NCI-H524 (cell line): ENCODE data around the gene LTA4H.

ENCODE experiments used
- DNase-seq, 2 experiments: peaks; one replicate each; lab custom pipeline; 2025; lab: John Stamatoyannopoulos, UW

The LTA4H gene

GRCh38 chr12:95956557-95957145 is 78.7 kb downstream of the LTA4H start:
- DNase-seq: no peak

- DNase-seq: no peak
Observed at GRCh38 chr12:95955549-95956159, 79.7 kb downstream of the LTA4H start.

GRCh38 chr12:95953000-95953399 is 82.4 kb downstream of the LTA4H start:
- no peak for DNase-seq

GRCh38 chr12:95951515-95951914 is 83.9 kb downstream of the LTA4H start:
- DNase-seq: no peak
